Measurements from ENCODE around the gene ARMH4. TPM values are rescaled to one million over a fixed set of nuclear protein-coding genes. Genes with fewer than 3 reads are reported as not detected.

Gene ARMH4, protein sequence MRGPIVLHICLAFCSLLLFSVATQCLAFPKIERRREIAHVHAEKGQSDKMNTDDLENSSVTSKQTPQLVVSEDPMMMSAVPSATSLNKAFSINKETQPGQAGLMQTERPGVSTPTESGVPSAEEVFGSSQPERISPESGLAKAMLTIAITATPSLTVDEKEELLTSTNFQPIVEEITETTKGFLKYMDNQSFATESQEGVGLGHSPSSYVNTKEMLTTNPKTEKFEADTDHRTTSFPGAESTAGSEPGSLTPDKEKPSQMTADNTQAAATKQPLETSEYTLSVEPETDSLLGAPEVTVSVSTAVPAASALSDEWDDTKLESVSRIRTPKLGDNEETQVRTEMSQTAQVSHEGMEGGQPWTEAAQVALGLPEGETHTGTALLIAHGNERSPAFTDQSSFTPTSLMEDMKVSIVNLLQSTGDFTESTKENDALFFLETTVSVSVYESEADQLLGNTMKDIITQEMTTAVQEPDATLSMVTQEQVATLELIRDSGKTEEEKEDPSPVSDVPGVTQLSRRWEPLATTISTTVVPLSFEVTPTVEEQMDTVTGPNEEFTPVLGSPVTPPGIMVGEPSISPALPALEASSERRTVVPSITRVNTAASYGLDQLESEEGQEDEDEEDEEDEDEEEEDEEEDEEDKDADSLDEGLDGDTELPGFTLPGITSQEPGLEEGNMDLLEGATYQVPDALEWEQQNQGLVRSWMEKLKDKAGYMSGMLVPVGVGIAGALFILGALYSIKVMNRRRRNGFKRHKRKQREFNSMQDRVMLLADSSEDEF
- 1 to 10 TPM; 1.8 to 3.6 (median 2.8) TPM for total RNA-seq

DNA sequence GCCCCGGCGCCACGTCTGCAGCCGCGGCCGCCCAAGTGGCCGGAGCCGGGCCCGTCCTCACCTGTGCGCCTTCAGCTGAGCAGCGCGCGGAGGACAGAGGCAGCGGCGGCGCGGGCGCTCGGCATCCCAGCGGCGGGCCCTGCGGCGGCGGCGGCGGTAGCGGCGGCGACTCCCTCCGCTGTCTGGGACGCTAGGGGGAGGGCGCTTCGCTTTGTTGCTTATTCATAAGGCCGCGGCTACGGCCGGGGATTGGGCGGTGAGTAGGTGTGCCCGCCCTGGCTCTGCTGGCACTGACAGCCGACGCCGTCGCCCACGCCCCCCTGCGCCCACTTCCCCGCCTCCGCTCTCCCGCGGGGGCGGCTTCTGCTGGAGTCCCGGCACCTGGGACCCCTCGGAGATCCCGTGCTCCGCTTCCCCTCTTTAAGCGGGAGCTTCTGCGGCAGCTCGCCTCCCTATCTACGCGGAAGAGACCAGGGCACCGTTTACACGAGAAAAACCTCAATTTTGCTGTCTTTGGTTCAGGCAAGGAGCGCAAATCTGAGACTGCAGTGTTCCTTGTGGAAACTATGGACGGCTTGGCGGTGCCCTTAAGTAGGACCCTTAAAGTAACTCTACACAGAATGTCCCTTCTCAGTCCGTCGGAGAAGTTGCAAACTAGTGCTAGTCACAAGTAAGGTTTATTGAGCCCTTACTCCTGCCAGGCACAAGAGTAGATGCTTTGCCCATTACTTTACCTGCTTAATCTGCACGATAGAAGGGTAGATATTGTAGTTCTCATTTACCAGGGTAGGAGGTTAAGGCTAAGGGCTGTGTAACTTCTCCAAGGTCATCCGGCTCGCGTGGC, at the start of gene ARMH4:
ARMH4 (minus strand) TSS at position 200 of the 844 bp plus-strand sequence. CDS start 12,855 bp downstream, outside the sequence.
- no peak for TF ChIP-seq POLR2A (IDR thresholded peaks at IDR 0.05)
- 2% methylated on average over 26 to 30 of the region's 70 CpGs for WGBS, 2 donors
- intact Hi-C loops (cut with DNase I; ENCODE audit: low total_unique reads): no loop called here
- DNase-seq (ENCODE audit: low spot score in 2 of 2): peak; percentile 71 to 94
- H3K4me3 ChIP-seq (ENCODE audit: low read depth, poor library complexity, severe bottlenecking): peak within 1 kb of the TSS; percentile 81

DNA sequence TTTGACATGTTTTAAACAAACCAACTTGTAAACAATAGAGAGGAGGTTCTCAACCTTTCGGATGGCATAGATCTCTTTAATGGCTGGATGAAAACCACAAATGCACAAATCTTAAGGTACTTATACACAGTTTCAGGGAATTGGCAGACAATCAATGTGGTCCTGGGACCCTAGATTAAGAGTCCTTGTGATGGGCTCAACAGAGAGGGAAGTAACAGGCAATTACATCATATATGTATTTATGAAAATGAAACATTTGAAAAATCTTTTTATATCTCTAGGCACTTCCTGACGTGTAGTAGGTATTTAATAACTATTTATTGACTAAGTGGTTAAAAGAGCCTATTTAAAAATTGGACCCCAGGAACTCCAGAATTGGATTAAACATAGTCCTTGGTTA, 48.8 kb upstream of the ARMH4 start:
- no peak for TF ChIP-seq POLR2A (IDR thresholded peaks at IDR 0.05)
- TF ChIP-seq, protein P1, sequence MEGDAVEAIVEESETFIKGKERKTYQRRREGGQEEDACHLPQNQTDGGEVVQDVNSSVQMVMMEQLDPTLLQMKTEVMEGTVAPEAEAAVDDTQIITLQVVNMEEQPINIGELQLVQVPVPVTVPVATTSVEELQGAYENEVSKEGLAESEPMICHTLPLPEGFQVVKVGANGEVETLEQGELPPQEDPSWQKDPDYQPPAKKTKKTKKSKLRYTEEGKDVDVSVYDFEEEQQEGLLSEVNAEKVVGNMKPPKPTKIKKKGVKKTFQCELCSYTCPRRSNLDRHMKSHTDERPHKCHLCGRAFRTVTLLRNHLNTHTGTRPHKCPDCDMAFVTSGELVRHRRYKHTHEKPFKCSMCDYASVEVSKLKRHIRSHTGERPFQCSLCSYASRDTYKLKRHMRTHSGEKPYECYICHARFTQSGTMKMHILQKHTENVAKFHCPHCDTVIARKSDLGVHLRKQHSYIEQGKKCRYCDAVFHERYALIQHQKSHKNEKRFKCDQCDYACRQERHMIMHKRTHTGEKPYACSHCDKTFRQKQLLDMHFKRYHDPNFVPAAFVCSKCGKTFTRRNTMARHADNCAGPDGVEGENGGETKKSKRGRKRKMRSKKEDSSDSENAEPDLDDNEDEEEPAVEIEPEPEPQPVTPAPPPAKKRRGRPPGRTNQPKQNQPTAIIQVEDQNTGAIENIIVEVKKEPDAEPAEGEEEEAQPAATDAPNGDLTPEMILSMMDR (IDR thresholded peaks at IDR 0.05): no peak
- peak overlapping the region; percentile 61 for H3K4me3 ChIP-seq (ENCODE audit: low read depth, poor library complexity, severe bottlenecking)
- WGBS, 2 donors: 0% methylated on average over 2 of the region's 2 CpGs
- DNase-seq (ENCODE audit: low spot score in 2 of 2): no peak
- intact Hi-C loops (cut with DNase I; ENCODE audit: low total_unique reads): no loop called here

DNA sequence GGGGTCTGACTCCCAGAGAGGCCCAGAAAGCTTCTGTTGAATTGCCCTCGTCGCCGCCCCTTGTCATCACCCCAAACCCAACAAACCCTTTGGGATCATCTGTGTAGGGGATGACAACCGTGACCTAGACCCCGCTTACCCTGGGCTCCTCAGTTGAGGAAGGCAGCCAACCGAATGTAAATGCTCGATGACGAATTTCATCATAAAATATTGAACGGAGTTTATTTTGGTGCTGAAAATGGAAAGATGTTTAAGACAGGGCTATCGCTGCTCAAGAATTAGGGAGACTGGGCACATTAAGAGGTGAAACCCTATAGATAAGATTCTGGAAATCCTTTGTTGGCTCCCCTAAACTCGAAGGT, 48.4 kb upstream of the ARMH4 start:
- intact Hi-C loops (cut with DNase I; ENCODE audit: low total_unique reads): no loop called here
- DNase-seq (ENCODE audit: low spot score in 2 of 2): no peak
- peak overlapping the region; percentile 61 for H3K4me3 ChIP-seq (ENCODE audit: low read depth, poor library complexity, severe bottlenecking)
- TF ChIP-seq POLR2A (IDR thresholded peaks at IDR 0.05): no peak
- TF ChIP-seq, protein P1 (IDR thresholded peaks at IDR 0.05): no peak
- 0 to 1% methylated on average over 11 of the region's 11 CpGs for WGBS, 2 donors

DNA sequence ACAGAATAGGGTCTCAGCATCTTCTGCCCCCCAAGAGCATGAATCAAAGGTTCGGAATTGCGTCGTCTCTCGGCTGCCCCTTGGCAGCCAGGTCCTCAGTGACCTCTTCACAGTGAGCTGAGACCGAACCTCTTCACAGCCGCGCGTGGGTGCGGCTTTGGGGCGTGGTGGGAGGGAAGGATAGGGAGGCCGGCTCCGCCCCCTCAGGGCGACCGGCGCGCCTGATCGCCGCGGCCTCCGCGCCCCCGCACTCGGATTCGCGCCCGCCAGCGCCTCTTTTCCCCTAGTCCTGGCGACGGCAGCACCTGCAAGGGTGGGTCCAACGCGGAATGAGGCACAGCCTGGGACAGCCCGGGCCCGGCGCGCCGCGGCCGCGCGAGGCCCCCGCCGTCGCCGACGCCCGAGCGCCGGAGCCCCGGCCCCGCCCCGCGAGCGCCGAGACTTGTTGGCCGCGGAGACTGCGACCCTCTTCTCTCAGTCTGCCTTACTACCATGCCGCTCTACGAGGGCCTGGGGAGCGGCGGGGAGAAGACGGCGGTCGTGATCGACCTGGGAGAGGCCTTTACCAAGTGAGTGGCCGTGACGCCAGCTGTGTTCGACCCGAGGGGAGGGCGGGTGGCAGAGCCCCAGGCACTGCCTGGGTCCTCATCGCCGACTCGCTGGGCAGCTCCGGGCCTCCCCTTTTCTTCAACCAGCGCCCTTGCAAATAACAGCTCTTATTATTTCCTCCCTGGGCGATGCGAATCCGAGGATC, 47.9 kb upstream of the ARMH4 start, which contains the start of gene ACTR10:
ACTR10 (plus strand) TSS at position 424 of the 754 bp plus-strand sequence; CDS start at position 493, 69 bp downstream.
- DNase-seq (ENCODE audit: low spot score in 2 of 2): peak; percentile 77 to 96
- TF ChIP-seq, protein P1 (IDR thresholded peaks at IDR 0.05): no peak
- no peak for TF ChIP-seq POLR2A (IDR thresholded peaks at IDR 0.05)
- WGBS, 2 donors: 0 to 1% methylated on average over 31 to 63 of the region's 78 CpGs
- intact Hi-C loops (cut with DNase I; ENCODE audit: low total_unique reads): no loop called here
- H3K4me3 ChIP-seq (ENCODE audit: low read depth, poor library complexity, severe bottlenecking): peak within 1 kb of the TSS; percentile 61

DNA sequence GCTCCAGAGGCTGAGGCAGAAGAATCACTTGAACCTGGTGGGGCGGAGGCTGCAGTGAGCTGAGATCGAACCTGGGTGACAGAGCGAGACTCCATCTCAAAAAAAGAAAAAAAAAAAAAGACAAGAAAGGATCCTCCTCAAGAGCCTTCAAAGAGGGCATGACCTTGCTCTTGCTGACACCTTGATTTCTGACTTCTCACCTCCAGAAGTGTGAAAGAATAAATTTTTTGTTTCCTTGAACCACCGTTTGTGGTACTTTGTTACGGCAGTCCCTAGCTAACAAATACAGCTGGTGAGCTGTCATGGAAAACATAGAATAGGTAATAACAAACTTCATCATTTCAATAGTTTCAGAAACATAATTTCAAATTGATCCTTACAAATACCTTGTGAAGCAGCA, 46.1 kb upstream of the ARMH4 start:
- no peak overlapping the region for H3K4me3 ChIP-seq (ENCODE audit: low read depth, poor library complexity, severe bottlenecking)
- WGBS, 2 donors: 95 to 96% methylated on average over 5 of the region's 5 CpGs
- intact Hi-C loops (cut with DNase I; ENCODE audit: low total_unique reads): no loop called here
- DNase-seq (ENCODE audit: low spot score in 2 of 2): no peak
- TF ChIP-seq POLR2A (IDR thresholded peaks at IDR 0.05): no peak
- TF ChIP-seq, protein P1 (IDR thresholded peaks at IDR 0.05): no peak
